Embryonic facial prominence (tissue), 1 donor: ENCODE results near the gene SETD1B.
"Not testable (repeated sequence)": the region's sequence is repeated elsewhere in the genome, so short reads cannot be mapped to it uniquely, and the experiment has no call there.

Experiments used
- DNase-seq: peaks from one replicate; pipeline ENCODE4 v3.0.0-alpha.2; 2016; ENCODE audit errors: extremely low spot score

SETD1B gene

DNA sequence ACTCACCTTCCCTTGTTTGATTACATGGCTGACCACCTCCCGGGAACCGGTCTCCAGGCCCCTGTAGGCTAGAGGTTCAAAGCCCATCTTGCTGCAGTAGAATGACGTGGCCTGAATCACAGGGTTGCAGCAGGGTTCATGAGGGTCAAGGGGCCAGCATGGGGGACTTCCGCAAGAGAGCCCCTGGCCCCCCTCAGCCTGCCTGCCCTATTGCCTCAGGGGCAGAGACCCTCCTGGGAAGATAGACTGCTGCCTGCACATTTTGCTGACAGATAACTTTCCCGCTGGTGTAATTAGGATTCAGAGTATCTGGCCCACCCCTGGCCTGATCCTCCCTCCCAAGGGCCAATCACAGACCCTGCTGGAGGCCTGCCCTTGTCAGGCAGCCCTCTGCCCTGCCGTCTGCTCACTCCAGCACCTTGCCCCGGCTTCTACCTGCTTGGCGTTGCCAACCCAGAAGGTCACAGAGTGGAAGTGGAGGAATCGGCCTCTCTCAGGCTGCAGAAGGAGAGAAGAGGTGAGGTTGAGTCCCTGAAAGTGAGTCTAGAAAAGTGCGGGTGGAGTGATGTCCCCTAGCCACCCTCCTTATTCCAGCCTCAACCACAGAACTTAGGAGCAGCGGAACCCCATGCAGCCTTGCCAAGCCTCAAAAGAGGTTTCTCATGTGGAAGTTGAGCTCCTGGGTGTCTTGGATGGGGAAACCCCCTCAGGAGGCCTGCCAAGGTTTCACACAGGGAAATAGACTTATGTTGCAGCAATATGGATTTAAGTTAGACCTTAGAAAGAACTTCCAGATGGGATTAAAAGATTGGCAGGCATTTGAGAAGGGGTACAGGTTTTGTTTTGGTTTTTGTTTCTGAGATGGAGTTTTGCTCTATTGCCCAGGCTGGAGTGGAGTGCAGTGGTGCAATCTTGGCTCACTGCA, 53.8 kb downstream of the SETD1B start:
- DNase-seq, result no peak

DNA sequence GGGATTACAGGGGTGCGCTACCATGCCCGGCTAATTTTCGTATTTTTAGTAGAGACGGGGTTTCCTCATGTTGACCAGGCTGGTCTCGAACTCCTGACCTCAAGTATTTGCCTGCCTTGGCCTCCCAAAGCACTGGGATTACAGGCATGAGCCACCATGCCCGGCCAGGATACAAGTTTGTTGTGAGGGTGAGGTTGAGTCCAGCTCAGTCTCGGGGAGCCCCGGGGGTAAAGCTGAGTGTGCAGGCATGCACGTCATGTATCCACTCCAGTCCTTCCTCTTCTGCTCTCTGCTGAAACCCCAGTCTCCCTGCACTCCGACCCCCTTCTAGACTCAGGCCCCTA, 54.5 kb downstream of the SETD1B start:
- DNase-seq, result no peak

DNA sequence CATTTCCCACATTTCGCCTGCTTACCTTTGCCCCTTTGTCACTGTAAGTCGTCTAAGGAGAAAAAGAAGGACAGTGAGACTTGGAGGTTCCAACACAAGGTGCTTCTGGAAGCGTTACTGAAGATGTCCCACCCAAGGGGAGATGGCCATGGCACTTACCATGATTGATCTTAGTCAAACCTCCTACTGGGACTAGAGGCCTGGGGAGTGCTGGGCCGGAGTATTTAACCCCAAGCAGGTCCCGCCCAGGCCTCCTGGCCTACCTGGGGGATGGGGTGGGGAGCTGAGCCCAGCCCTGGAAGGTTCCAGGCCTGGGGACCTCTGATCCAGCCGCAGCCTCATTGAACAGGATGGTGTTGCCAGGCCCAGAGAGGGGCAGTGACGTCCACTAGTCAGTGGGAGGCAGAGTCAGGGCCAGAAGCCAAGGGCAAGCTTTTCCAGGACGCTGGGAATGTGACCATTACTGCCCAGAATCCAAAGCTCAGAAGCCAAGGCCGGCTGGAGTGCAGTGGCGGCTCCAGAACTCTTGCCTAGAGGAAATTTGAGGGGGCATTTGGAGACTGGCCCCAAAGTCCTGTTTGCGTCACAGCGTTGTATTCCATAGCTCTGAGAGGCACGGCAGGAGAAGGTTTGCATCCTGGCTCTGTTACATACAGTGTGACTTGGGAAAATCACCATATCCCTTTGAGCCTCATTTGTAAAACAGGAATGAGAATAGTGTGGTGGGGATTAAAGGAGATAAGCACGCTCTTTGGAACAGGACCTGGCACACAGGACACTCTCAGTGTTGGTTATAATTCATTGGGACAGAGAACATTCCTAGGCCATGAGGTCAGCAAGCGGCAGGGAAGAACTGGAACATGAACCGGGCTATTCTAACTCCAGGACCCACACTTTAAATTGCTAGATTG, 55.1 kb downstream of the SETD1B start, which contains the start of gene HPD:
Gene HPD, minus strand, starts transcription at position 198 of the 911 bp plus-strand sequence. Its CDS starts 36 bp downstream, at position 162.
- no peak for DNase-seq

DNA sequence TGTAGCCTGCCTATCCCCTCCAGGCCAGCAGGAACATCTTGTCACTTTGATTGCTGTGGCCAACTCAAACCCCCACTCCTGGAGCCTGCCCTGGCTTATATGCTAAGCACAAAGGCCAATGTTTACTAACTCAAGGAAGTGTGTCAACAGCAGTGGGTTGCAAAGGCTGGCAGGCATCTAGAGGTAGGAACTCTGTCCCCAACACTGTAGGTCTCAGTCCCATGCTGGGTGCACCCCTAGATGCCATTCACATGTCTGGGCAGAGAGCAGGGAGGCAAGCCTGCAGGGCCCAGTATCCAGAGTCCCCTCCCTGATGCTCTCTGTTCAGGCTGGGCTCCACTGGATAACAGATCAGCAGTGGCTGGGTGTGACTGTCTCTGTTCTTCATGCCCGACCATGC, 56.4 kb downstream of the SETD1B start:
- DNase-seq, result no peak

DNA sequence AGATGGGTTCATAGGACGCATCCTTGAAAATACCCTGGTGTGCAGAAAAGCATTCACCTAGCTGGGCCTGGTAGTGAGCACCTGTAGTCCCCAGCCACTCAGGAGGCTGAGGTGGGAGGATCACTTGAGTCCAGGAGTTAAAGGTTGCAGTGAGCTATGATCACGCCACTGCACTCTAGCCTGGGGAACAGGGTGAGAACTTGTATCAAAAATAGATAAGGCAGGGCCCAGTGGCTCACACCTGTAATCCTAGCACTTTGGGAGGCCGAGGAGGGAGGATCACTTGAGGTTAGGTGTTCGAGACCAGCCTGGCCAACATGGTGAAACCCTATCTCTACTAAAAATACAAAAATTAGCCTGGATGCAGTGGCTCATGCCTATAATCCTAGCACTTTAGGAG, 56.9 kb downstream of the SETD1B start:
- not testable (repeated sequence) for DNase-seq

DNA sequence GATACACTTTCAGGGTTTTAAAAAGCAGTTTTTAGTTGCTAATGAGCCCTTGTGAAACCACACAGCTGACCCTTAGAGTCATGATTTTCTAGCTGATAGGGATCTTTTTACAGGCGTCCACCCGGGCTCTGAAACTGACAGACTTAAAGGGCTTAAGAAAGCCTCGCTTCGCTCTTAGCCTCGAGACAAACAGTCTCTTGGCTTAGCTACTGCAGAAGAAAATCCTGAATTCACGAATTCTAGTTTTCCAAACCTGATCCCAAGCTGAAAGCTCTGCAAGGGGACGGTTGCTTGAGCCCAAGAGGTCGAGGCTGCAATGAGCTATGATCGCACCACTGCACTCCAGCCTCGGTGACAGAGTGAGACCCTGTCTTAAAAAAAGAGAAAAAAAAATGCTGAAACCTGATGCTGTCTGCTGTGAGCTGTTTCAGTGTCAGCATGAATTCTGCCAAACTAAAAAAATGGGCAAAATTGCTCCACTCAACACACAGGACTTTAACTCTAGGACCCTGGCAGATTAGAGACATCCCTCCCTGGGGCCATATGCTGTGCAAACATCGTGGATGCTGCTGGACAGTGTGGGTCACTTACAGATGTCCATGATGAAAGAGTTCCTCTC, 57.9 kb downstream of the SETD1B start:
- no peak for DNase-seq

DNA sequence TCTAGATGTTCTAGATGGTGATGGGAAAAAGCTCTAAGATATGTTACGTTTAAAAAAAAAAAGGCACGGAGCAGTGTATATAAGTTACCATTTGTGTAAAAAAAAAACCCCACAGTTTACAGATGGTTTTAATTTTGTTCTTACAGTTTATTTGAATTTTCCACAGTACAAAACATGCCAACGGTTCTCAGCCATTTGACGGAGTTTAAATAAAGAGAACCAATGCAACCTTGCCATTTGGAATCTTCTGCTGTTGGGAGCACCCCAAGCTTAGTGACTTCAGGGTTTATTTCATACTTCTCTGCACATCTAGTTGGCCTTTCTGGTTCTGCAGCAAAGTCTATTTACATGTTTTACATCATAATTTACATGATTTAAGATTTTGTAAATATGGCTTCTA, 62.5 kb downstream of the SETD1B start:
- DNase-seq, result peak; percentile 59

DNA sequence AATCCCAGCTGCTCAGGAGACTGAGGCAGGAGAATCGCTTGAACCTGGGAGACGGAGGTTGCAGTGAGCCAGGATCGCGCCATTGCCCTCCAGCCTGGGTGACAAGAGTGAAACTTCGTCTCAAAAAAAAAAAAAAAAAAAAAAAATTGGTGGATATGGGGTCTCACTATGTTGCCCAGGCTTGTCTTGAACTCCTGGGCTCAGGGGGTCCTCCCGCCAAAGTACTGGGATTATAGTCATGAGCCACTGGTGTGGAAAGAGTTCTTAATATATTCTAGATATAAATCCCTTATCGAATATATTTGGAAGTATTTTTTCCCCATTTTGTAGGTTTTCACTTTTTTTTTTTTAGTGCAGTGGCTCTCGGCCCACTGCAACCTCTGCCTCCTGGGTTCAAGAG, 65.4 kb downstream of the SETD1B start:
- DNase-seq, result not testable (repeated sequence)

DNA sequence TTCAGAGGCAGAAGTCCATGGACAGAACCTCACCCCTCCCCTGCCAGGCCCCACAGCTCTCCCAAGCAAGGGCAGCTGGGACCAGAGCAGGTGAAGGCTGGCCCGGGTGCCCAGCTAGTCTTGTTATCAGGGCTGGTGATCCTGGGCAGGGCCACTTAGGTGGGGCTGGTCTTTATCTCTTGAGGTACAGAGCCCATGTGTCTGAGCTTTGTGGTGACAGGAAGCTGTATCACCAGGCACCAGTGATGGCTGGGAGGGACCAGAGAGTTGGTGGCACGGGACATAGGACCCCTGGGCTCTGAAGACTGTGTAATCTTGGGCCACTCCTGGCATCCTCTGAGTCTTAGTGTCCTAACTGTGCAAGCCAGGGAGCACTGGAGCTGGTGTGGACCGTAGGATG, 67.7 kb downstream of the SETD1B start:
- DNase-seq, result no peak

DNA sequence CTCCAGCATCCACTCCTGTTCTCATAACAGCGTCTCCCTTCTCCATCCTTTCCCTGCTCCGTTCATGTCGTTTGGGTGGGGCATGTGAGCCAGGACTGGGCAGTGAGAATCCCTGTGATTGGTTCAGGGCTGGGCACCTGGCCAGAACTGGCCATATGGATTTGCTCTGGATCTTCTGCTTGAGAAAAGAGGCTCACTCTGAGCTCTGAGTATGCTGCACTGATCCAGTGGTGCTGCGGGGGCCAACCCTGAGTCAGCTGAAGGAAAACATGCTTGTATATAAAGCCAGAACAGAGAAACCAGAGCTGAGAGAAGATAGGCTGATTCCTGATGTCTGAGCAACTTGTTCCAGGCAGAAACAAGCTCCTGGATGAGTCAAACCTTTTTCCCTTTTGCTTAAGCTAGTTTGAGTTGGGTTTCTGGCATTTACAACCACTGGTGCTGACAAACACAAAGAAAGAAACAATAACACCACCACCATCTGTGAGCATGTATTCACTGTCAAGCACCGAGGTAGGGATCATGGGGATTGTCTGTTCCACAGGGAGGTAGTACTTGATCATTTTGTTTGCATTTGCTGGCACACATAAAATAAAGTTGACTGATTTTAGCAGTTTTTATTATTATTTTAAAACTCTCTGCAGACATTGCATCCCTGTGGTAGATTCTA, 68.9 kb downstream of the SETD1B start:
- no peak for DNase-seq

DNA sequence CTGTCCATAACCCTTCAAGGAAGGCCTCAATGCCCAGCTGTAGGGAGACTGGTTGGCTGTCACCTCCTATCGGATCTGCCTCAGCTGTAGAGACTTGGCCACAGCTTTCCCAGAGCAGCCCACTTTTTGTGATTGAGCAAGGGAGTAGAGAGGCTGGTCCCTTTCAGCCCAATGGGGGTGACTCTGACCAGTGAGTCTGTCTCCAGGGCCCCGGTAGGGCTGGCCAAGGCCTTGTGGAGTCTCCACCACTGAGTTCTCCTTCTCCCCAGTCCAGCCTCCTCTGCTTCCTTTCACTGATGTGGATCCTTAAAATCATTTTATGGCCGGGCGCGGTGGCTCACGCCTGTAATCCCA, 69.4 kb downstream of the SETD1B start:
- DNase-seq, result no peak

DNA sequence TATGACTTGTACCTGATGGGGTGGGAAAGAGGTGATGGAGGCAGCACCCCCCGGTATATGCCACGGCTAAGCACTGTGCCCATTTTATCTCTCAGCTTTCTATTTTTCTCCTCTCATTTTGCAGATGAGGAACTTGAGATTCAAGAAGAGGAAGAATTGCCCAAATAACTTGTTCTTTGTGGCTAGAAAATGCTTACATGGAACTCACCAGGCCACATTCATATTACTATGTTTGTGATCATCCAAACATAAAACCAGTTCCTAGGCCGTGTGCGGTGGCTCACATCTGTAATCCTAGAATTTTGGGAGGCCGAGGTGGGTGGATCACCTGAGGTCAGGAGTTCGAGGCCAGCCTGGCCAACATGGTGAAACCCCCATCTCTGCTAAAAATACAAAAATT, 70.3 kb downstream of the SETD1B start:
- DNase-seq, result no peak

DNA sequence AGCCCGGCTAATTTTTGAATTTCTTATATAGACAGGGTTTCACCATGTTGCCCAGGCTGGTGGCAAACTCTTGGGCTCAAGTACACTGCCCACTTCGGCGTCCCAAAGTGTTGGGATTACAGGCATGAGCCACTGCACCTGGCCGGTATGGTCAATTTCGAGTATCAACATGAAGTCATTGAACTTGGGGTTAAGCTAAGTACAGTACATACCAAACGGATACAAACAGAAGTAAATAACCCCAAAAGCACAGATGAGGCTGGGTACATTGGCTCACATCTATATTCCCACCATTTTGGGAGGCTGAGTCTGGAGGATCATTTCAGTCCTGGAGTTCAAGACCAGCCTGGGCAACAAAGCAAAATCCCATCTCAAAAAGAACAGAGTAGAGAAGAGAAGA, 71.8 kb downstream of the SETD1B start:
- no peak for DNase-seq

DNA sequence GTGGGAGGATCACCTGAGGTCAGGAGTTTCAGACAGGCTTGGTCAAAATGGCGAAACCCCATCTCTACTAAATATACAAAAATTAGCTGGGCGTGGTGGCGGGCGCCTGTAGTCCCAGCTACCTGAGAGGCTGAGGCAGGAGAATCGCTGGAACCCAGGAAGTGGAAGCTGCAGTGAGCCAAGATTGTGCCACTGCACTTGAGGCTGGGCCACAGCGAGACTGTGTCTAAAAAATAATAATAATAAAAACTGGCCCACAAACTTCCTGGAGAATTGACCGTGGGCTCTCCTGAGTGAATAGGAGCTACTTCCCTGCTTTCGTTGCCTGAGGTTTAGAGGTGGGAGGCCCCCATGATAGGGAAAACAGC, 72.3 kb downstream of the SETD1B start:
- DNase-seq, result not testable (repeated sequence)
